BLaER1 treated with 17β-estradiol and CSF1 and Interleukin-3, amounts not matched to agents 10 nM and 100 nM (cell line): ENCODE data around the gene GOLGA2.

Experiments used
- H3K27ac ChIP-seq, 11 experiments: shearing (Covaris generic); formaldehyde crosslinking; 2 replicates each; pipeline ENCODE4 v1.8.1; 2022
- H3K27me3 ChIP-seq, 11 experiments: shearing (Covaris generic); formaldehyde crosslinking; 2 replicates each; pipeline ENCODE4 v1.8.1; 2022
- H3K36me3 ChIP-seq, 11 experiments: shearing (Covaris generic); formaldehyde crosslinking; 2 replicates each; pipeline ENCODE4 v1.8.1; 2022
- H3K4me1 ChIP-seq, 10 experiments: shearing (Covaris generic); formaldehyde crosslinking; 2 replicates each; pipeline ENCODE4 v1.8.1; 2022
- H3K4me2 ChIP-seq, 11 experiments: shearing (Covaris generic); formaldehyde crosslinking; 2 replicates each; pipeline ENCODE4 v1.8.1; 2022
- H3K4me3 ChIP-seq, 10 experiments: shearing (Covaris generic); formaldehyde crosslinking; 2 replicates each; pipeline ENCODE4 v1.8.1; 2022
- H3K9ac ChIP-seq, 11 experiments: shearing (Covaris generic); formaldehyde crosslinking; 2 replicates each; pipeline ENCODE4 v1.8.1; 2022
- H3K9me3 ChIP-seq, 11 experiments: shearing (Covaris generic); formaldehyde crosslinking; replicated peaks in 1 of 11; 2 replicates each; pipeline ENCODE4 v1.8.1; 2022
- H4K20me1 ChIP-seq, 11 experiments: shearing (Covaris generic); formaldehyde crosslinking; 2 replicates each; pipeline ENCODE4 v1.8.1; 2022
- Cebpa-rat ChIP-seq, 11 experiments: shearing (Covaris generic); IDR thresholded peaks; 2 replicates each; pipeline ENCODE4 v1.8.1; 2022

The GOLGA2 gene

DNA sequence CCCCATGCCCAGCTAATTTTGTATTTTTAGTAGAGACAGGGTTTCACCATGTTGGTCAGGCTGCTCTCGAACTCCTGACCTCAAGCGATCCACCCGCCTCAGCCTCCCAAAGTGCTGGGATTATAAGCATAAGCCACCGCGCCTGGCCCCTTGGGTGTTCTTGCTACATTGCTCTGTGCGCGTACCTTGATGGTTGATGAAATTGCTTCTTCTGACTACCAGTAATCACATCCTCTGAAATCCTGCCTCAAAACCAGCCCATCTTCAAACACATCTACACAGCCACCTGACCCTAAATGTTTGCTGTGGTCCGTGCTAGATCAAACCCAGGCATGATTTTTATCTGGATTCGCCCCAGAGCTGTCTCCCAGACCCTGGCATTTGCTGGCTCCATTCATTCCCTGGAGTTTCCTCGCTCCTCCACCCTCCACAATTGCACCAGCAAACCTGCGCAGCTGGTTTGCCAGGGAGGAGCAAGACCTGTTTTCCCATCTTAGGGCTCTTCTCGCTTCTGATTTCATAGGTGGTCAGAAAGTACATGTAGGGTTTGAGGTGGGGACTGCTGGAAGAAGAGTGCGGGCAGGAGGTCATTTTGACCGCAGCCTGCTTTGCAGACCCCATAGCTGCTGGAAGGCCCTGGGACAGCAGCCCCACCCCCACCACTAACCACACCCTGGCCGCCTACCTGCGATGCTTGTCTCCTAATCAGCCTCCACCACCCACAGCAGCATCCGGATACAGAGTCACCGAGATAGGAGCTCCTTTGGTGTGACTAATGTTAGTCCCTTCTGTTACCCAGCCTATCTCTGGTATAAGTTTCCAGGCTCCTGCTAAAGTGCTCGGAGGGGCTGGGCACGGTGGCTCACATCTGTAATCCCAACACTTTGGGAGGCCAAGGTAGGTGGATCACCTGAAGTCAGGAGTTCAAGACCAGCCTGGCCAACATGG, 23.0 kb upstream of the GOLGA2 start:
- Histone ChIP-seq H3K27me3 (no peaks in the 10 kb centered on the region), H4K20me1 (no peaks in the 10 kb centered on the region), H3K4me2 (no peak overlapping the region), H3K4me1 (peaks cover 0 to 18% (median 12%) of the 10 kb centered on the region in 10 experiments; a peak in 14 of 20 replicates), H3K9ac (peak overlapping the region in 1 of 11 experiments; percentile 6; a peak in 1 of 22 replicates), H3K4me3 (no peak overlapping the region), H3K27ac (no peak overlapping the region), H3K9me3 (no peaks in the 10 kb centered on the region), H3K36me3 (no peaks in the 10 kb centered on the region)
- no peak for TF ChIP-seq Cebpa-rat (IDR thresholded peaks at IDR 0.05)

DNA sequence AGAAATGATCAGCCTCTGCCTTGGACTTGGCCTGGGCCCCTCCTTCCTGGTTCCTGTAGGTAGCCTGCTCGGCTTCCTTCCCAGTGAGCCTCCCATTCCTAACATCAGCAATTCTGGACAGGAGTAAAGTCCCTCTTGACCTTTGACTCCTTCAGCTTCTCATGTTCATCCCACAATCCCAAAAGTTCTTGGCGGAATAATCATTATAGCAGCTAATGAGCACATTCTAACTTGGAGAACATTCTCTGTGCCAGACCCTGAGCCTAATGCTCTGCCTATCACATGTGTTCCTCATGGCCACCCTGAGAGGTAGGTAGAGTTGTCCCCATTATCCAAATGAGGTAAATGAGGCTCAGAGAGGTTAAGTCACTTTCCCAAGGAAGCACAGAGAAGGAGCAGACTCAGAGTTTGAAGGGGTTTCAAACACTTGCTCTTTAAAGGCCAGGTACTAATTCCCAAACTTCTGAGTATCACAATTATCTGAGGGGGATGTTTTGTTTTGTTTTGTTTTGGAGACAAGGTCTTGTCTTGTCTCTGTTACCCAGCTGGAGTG, 21.5 kb upstream of the GOLGA2 start:
- Histone ChIP-seq H3K27me3 (no peaks in the 10 kb centered on the region), H3K4me3 (no peak overlapping the region), H3K4me2 (no peak overlapping the region), H3K4me1 (peaks cover 0 to 33% (median 27%) of the 10 kb centered on the region in 10 experiments; a peak in 16 of 20 replicates), H3K27ac (peak overlapping the region in 4 of 11 experiments; percentile 17 to 54 (median 24); a peak in 5 of 22 replicates), H4K20me1 (no peaks in the 10 kb centered on the region), H3K9ac (peak overlapping the region in 2 of 11 experiments; percentile 0 to 15; a peak in 1 of 22 replicates), H3K36me3 (no peaks in the 10 kb centered on the region), H3K9me3 (no peaks in the 10 kb centered on the region)
- TF ChIP-seq Cebpa-rat (IDR thresholded peaks at IDR 0.05), result no peak

DNA sequence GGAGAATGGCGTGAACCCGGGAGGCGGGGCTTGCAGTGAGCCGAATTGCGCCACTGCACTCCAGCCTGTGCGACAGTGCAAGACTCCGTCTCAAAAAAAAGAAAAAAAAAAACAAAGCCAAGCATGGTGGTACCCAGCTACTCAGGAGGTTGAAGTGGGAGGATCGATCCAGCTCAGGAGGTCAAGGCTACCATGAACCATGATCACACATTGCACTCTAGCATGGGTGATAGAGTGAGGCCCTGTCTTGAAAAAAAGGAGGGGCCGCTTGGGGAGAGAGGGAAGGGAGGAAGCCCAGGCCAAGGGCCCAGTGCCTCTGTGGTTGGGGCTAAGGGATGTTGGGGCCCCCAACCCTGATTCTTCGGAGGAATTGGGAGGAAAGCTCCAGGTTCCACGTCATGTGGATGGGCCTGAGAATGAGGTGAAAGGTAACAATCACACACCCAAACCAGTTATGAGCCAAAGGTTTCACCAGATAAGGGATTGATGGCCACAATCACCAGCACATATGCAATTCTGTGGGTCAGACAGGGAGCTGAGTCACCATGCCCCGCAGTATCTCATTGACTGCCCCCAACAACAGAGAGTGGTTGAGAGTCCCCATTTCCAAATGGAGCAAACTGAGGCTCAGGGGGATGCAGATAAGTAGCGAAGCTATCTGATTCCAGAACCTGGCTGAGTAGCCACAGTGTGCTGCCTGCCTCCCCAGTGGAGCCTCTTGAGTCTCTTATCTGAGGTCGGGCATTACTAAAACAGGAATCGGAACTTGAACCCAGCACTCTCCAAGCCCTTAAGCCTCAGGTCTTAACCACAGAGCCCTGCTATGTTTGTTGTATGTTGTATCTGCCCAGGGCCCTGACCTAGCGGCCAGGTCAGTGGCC, 20.8 kb upstream of the GOLGA2 start:
- H3K27ac ChIP-seq, result peak overlapping the region in 5 of 11 experiments; percentile 23 to 54 (median 25); a peak in 7 of 22 replicates

DNA sequence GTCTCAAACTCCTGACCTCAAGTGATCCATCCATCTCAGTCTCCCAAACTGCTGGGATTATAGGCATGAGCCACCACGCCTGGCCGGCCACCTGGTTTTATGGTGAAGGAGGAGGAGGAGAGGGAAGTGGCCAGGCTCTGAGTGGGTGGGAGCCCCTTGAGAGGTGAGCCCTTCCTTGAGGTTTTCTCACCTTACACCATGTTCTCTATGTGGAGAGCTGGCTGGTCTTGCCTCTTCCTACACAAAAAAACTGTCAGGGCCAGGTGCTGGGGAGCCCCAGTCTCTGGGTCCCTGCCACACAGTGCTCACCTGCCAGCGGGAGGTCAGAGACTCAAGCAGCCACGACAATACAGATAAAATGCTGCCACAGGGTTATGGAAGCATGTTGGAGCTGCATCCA, 18.3 kb upstream of the GOLGA2 start:
- TF ChIP-seq Cebpa-rat (IDR thresholded peaks at IDR 0.05), result no peak
- Histone ChIP-seq H3K4me2 (peak overlapping the region in 8 of 11 experiments; percentile 11 to 73 (median 57); a peak in 10 of 22 replicates), H3K27me3 (no peaks in the 10 kb centered on the region), H3K9me3 (no peaks in the 10 kb centered on the region), H3K36me3 (peaks cover 0 to under 1% (median 0%) of the 10 kb centered on the region in 11 experiments; a peak in 1 of 22 replicates), H3K4me3 (no peak overlapping the region), H3K27ac (peak overlapping the region in 6 of 11 experiments; percentile 19 to 79 (median 70); a peak in 12 of 22 replicates), H3K4me1 (peaks cover 0 to 40% (median 33%) of the 10 kb centered on the region in 10 experiments; a peak in 16 of 20 replicates), H4K20me1 (no peaks in the 10 kb centered on the region), H3K9ac (peak overlapping the region in 6 of 11 experiments; percentile 5 to 65 (median 38); a peak in 8 of 22 replicates)

More for the DNA sequence above, 20.8 kb upstream of the GOLGA2 start:
- Histone ChIP-seq H4K20me1 (no peaks in the 10 kb centered on the region), H3K9me3 (no peaks in the 10 kb centered on the region), H3K36me3 (no peaks in the 10 kb centered on the region), H3K4me1 (peaks cover 0 to 40% (median 33%) of the 10 kb centered on the region in 10 experiments; a peak in 16 of 20 replicates), H3K4me2 (no peak overlapping the region), H3K27me3 (no peaks in the 10 kb centered on the region), H3K9ac (0 out of 22 replicates have a peak overlapping the region, but pooled peaks of 5 of the 11 experiments have one; percentile 0 to 38 (median 15)), H3K4me3 (no peak overlapping the region)
- no peak for TF ChIP-seq Cebpa-rat (IDR thresholded peaks at IDR 0.05)

DNA sequence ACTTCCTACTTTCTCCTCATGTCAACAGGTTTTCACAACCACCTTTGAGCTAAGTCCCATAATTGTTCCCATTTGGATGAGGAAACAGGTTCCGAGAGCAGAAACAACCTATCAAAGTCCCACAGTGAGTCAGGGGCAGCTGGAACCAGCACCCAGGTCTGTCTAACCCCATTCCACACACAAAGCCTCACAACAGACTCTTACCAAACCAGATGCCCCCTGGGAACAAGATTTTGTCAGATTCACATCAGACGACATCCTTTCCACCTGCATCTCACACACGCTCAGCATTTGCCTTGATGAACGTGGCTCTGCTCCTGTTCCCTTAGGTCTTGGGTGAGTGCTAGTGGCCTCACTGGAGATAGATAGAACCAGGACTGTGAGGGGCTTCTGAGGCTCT, 17.3 kb upstream of the GOLGA2 start:
- H3K4me2 ChIP-seq, result peak overlapping the region in 9 of 11 experiments; percentile 21 to 73 (median 60); a peak in 16 of 22 replicates
- H4K20me1 ChIP-seq, result no peaks in the 10 kb centered on the region
- TF ChIP-seq Cebpa-rat (IDR thresholded peaks at IDR 0.05), result peak in 1 of 11 experiments; percentile 26; a peak in 1 of 22 replicates

DNA sequence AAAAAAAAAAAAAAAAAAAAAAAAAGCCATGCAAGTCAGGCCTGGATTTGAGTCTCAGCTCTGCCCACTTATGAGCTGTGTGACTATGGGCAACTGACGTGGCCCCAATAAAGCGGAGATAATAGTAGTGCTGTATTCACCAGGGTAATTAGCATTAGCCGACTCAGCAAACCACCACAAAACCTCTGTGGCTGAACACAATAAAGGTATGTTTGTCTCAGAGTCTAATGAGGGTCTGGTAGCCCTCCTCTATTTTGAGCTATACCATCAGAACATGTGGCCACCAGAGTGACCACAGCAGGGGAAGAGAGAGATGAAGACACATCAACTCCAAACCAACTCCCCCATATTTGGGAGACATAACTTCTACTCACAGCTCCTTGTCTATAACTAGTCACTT, 16.2 kb upstream of the GOLGA2 start:
- Histone ChIP-seq H3K4me1 (peaks cover 0 to 41% (median 33%) of the 10 kb centered on the region in 10 experiments; a peak in 16 of 20 replicates), H3K27ac (peak overlapping the region in 6 of 11 experiments; percentile 26 to 79 (median 70); a peak in 11 of 22 replicates), H4K20me1 (no peaks in the 10 kb centered on the region), H3K4me3 (no peak overlapping the region), H3K36me3 (peaks cover 0 to 11% (median under 1%) of the 10 kb centered on the region in 11 experiments; a peak in 8 of 22 replicates), H3K9me3 (no peaks in the 10 kb centered on the region), H3K4me2 (peak overlapping the region in 8 of 11 experiments; percentile 34 to 73 (median 62); a peak in 16 of 22 replicates), H3K9ac (peak overlapping the region in 4 of 11 experiments; percentile 6 to 64 (median 38); a peak in 6 of 22 replicates), H3K27me3 (no peaks in the 10 kb centered on the region)
- no peak for TF ChIP-seq Cebpa-rat (IDR thresholded peaks at IDR 0.05)

More for the DNA sequence above, 17.3 kb upstream of the GOLGA2 start:
- Histone ChIP-seq H3K9ac (peak overlapping the region in 7 of 11 experiments; percentile 4 to 65 (median 19); a peak in 11 of 22 replicates), H3K4me1 (peaks cover 0 to 40% (median 33%) of the 10 kb centered on the region in 10 experiments; a peak in 16 of 20 replicates), H3K9me3 (no peaks in the 10 kb centered on the region), H3K36me3 (peaks cover 0 to 10% (median 0%) of the 10 kb centered on the region in 11 experiments; a peak in 8 of 22 replicates), H3K4me3 (no peak overlapping the region), H3K27ac (peak overlapping the region in 7 of 11 experiments; percentile 36 to 79 (median 69); a peak in 13 of 22 replicates), H3K27me3 (no peaks in the 10 kb centered on the region)

DNA sequence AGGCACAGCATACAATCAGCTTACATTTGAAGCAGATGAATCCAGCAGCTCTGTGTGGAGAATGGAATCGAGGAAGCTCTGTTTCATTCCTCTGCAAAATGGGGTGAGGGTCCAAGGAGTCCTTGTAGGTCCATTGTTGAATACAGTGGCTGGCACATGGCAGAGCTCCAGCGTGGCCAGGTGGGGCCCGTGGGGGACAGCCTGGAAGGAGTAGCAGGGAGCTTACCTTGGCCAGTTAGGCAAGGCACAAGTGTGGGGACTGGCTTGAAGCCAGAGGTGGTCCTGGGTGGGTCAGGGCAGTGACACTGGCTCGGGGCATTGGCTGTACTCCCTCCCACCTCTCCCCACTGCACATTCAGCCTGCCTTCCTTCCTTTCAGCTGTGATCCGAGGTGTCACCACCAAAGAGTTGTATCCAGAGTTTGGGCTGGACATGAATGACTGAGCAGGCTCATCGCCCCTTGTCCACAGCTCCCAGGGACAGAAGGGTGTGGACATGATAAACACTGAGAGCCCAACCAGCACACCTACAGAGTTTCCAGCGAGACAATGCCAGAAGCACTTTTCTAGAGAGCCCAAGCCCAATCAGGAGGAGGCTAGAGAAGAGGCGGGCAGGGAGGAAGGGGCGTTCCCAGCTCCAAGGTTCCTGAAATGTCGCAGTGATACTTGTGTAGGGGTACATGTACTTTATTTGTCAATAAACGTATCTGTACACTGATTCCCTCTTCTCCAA, 12.6 kb upstream of the GOLGA2 start:
- peaks cover 4 to 27% (median 14%) of the 10 kb centered on the region in 11 experiments; a peak in 13 of 22 replicates for H3K36me3 ChIP-seq
- no peak for TF ChIP-seq Cebpa-rat (IDR thresholded peaks at IDR 0.05)
- H3K27ac ChIP-seq, result peak overlapping the region in 3 of 11 experiments; percentile 17 to 32 (median 23); a peak in 3 of 22 replicates
- no peak overlapping the region for H3K4me3 ChIP-seq
- no peaks in the 10 kb centered on the region for H3K27me3 ChIP-seq
- H3K4me1 ChIP-seq, result peaks cover 0 to 40% (median 29%) of the 10 kb centered on the region in 10 experiments; a peak in 16 of 20 replicates
- no peaks in the 10 kb centered on the region for H3K9me3 ChIP-seq
- H3K9ac ChIP-seq, result no peak overlapping the region
- H4K20me1 ChIP-seq, result no peaks in the 10 kb centered on the region
- H3K4me2 ChIP-seq, result no peak overlapping the region
